HG02759 (cell line): ENCODE results near the gene DLG1.

Experiments
- ATAC-seq: cut with Tn5 transposase; IDR thresholded peaks from one replicate; pipeline ENCODE4 v1.9.1; 2021; ENCODE audit warnings: mild to moderate bottlenecking, moderate library complexity; ENCODE audit not compliant: unreplicated experiment

DLG1 gene

DNA sequence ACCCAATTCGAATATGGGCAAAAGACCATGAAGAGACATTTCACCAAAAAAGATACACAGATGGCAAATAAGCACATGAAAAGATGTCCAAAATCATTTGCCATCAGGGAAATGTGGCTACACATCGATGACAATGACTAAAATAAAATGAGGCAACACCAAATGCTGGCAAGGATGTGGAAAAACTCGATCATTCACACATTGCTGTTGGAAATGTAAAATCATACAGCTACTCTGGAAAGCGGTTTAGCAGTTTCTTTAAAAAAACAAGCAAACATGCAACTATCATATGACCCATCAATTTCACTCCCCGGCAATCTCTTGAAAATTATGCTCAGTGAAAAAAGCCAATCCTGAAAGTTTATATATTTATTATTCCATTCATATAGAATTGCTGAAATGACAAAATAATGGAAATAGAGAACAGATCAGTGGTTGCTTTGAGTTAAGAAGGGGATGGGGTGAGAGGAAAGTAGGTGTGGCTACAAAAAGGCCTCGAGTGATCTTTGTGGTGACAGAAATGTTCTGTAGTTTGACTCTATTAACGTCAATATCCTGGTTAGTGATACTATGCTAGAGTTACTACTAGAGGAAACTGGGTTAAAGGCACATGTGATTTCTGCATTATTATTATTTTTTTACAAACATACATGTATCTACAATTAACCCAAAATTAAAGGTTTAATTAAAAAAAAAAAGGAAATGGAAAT is 45.0 kb downstream of the DLG1 start:
- no peak for ATAC-seq

DNA sequence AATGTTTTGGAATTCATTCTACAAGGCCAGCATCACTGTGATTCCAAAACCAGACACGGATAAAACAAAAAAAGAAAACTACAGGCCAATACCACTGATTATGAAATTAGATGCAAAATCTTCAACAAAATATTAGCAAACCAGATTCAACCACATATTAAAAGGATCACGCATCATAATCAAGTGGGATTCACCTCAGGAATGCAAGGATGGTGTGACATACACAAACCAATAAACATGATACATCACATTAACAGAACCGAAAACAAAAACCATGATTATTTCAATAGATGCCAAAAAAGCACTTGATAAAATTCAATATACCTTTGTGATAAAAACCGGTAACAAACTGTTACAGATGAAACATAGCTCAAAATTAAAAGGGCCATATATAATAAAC is 48.9 kb downstream of the DLG1 start:
- ATAC-seq = no peak

DNA sequence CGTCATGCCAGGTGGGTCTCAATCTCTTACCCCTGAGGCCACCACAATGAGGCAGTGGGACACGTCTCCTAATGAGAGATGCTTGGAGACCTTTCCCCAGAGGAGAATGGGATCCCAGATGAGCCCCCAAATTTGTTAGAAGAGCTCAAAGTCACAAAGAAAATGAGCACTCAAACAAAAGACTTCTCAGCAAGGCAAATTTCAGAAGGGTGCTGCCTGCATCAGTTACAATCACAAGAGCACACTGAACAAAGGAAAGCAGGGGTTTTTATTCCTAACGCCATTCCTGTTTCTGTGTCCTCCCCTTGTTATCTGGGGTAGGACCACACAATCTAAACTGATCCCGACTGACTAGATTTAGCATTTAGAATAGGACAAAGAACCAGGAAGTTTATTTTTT is 50.1 kb downstream of the DLG1 start:
- no peak for ATAC-seq

DNA sequence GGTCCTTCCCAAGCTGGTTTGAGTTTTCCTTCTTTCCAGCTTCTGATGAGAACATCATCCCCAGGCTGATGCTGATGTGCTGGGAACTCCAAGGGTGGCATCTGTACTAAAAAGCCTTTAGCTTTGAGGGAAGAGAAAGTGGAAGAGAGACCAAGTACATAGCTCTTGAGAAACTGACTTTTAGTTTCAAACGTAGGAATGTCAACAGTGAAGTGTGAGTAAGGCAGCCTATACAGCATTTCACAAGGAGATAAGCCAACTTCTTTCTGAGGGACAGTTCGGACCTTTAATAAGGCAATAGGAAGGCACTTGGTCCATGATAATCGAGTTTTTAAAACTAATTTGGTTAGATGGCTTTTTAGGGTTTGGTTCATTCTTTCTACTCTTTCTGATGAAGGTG is 53.7 kb downstream of the DLG1 start:
- no peak for ATAC-seq

DNA sequence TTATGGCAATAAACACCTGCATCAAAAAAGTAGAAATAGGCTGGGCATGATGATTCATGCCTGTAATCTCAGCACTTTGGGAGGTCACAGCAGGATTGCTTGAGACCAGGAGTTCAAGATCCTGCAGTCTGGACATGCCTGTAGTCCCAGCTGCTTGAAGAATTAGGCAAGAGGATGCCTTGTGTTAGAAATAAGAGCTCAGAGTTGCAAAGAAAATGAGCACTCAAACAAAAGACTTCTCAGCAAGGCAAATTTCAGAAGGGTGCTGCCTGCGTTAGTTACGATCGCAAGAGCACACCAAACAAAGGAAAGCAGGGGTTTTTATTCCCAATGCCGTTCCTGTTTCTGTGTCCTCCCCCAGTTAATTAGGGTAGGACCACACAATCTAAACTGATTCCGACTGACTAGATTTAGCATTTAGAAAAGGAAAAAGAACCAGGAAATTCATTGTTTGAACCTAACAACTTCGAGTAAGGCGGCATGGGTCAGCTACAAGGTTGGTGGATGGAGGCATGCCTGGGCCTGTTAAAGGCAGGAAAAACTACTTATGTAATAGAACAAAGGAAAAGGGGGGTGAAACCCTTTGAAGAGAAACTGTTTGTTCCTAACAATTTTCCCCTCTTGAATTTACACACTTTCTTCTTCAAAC is 55.5 kb downstream of the DLG1 start:
- ATAC-seq = no peak

DNA sequence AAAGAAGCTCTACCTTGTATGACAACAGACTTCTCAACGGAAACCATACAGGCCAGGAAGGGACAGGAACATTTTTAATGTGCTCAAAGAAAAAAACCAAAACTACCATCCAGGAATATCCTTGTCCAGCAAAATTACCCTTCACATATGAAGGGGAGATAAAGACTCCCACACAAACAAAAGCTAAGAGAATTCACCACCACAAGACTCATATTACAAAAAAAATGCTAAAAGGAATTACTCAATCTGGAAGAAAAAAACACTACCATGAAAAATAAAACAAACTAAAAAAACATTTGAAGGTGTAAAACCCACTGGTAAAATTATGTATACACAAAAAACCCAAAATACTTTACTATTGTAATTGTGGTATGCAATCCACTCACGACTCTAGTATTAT is 57.2 kb downstream of the DLG1 start:
- ATAC-seq = no peak

DNA sequence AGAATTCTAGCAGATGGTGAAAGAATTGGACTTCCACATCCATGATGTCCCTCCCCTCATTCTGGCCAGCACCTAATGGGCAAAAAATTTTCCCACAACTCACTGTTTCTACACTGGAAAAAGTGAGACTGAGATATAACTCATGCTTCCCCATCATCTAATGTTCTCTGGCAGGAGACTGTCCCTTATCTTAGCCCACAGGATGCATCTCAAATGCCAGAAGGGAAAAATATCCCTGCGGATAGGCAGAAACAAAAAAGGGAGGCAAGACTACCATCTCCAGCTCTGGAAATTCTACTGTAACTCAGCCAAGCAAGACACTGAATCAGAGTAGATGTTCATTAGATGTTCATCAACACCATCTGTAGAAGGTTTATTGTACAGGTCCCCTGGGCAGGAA is 58.6 kb downstream of the DLG1 start:
- no peak for ATAC-seq

DNA sequence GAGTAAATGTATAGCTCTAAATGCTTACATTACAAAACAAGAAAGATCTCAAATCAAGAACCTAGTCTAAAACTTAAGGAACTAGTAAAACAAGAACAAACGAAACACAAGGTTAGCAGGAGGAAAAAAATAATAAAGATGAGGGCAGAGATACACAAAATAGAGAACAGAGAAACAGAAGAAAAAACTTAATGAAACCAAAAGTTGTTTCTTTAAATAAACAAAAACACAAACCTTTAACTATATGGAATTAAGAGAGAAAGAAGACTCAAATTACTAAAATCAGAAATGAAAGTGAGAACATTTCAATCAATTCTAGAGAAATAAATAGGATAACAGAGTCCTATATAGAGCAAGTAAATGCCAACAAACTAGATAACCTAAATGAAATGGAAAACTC is 59.6 kb downstream of the DLG1 start:
- ATAC-seq = no peak

DNA sequence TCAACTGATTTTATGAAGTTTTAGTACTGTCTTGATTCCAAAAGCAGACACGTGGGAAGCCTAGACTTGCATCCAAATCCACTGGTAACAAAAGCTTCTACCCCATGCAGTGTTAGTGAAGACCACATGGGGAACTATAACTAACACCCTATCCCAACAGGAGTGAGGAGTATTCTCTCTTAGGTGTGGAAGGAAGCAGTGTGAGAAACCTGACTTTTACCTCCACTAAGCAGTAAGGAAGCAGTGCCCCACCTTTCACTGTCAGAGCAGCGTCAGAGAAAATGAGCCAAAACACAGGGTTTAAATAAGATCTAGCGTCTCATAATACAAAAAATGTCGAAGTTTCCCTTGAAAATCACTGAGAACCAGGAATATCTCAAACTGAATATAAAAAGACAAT is 60.5 kb downstream of the DLG1 start:
- no peak for ATAC-seq

DNA sequence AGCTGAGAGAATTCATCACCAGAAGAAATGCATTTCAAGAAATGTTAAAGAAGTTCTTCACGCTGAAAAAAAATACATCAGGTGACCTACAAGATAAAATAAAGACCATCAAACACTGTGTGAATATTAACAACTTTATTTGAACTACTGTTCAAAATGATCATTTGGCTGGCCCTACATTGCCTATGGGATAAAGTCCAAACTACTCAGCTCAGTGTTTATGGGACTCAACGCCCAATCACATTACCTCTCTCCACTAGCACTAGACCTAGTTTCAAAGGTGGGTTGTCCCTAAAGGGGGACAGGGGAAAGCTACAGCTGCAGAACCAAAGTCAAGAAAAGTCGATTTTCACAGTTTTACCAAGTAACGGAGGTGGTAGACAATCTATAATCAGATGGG is 62.0 kb downstream of the DLG1 start:
- no peak for ATAC-seq

DNA sequence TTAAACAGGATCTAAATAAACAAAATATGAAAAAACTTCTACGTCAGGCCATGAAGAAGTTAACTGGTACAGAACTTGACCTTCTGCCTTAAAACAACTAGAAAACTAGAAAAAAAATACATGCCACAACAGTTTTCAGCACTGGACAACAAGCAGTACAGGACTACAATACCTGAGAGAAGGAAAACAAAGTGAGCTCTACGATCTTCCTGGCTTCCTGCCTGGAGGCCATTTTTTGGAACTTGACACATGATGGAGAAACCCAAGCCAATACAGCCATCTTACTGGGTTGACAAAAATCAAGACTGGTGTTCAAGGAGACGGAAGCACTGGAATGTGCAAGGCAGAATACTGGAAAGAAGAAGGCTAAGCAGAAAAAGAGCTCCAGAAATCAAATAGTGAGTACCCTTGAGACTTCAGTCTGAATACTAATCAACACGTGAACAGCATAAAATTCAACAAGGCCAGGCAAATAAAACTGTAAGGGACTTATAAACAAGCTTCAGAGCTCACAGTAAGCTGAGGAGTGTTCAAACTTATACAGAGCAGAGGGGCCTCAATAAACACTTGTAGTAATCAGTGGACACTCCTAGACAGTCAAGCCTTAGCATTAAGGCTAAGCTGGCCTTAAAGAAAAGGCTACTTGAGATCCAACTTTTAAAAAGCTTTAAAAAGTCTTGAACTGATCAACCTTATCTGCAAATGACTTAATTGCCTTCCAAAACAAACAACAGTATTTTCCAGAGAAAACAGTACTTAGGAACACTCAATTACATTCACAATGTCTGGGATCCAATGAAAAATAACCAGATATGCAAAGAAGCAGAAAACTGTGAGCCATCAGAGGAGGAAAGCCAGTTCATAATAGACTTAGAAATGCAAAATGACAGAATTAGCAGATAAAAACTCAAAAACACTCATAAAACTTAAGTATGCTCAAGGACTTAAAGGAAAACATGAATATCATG is 63.2 kb downstream of the DLG1 start:
- ATAC-seq = no peak

DNA sequence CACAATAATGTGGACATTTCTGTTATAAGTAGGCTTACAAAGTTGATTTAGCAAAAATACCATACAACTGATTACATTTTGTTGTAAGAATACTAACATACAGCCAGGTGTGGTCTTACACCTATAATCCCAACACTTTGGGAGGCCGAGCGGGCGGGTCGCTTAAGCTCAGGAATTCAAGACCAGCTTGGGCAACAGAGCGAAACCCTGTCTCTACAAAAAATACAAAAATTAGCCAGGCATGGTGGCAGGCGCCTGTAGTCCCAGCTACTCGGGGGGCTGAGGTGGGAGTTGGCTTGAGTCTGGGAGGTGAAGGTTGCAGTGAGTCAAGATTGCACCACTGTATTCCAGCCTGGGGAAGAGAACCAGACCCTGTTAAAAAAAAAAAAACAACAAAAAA is 67.1 kb downstream of the DLG1 start:
- ATAC-seq = no peak

DNA sequence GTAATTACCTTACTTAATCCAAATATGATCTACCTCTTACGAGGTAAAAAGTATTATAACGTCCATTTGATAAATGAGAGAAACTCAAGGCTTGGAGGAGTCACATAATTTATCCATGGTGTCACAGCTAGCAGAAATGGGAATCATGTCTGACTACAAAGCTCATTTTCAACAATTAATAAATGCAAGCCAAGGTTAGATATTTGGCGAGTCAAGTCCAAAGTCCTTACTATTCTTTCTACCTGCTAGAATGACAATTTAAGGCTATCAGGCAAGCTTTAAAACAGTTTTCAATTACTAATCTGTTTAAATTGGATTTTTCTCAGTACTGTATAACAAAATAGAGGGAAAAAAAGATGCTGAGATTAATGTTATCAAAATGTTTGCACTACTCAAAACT is 68.6 kb downstream of the DLG1 start:
- no peak for ATAC-seq

DNA sequence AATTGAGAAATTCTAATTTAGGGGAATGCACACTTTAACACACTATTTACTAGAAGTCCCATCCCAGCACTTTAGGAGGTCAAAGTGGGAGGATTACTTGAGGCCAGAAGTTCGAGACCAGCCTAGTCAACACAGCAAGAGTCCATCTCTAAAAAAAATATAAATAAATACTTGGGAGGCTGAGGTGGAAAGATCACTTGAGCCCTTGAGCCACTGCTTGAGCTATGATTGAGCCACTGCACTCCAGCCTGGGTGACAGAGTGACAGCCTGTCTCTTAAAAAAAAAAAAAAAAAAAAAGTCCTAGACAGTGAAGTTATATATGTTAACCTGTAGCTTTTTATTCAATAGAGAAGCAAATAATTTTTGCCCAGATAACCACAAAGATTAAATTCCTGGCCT is 69.2 kb downstream of the DLG1 start:
- ATAC-seq = no peak

DNA sequence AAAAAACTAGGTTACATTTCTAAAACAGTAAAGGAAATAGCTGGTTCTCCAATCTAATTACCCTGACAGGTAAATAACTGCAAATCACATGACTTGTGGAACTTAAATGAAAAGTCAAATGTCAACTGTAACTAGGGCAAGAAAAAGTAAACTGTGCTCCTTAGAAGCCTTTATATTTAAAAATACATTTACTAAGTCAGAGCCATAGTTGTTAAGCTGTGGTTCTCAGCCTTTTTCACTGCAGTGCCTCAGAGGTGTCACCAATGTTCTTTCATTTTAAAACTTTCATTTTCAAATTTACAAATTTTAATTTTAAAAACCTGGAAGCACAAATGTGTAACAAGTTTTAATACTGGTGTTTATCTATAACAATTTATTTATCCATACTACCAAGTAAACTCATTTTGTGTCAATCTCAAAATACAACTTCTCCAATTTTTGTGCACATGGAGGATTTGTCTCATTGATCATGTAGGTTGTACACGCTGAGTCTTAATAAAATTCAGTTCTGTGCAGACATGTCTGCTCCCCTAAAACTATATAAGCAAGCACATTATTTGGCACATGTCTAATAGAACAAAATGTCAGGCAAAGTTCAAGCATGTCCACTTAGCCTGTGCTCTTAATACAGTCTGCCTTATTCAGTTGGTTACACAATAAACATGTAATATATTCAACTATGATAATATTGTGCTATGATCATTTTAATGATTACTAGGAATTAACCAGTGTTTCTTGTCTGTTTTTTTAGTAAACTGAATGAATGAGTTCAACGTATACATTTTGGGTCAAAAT is 70.4 kb downstream of the DLG1 start:
- ATAC-seq = no peak

DNA sequence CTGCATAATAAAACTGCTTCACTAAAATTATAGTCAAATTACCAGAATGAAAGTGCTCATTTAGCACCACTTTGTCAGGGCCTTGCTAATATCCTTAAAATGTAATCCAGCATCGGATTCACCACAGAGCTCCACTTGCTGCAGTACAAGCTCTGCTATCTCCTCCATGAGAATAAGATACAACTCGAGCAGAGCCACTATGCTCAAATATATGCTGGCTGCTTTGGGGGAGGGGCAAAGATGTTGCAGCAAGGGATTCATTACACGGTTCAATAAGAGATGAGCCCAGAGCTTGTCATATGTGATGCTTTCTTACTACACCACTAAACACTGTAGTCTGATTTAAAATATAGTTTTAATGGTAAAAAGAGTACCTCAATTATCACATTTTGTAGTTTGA is 72.2 kb downstream of the DLG1 start:
- ATAC-seq = no peak

DNA sequence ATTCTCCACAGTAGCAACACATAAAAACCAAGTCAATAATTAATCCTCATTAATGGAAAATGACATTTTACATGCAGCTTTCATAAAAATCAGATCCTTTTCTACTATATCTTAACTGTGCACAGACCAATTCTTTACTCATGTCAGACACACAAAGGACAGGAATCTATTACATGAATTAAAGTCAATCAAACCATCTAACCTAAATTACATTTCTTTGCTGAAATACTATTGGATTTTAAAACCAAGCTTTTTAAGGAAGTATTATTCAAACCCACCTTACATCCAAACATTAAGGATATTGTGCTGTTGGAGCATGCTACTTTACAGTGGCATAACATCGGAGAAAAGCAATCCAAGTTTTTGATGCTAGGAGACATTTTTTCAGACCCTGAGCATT is 72.8 kb downstream of the DLG1 start:
- no peak for ATAC-seq

DNA sequence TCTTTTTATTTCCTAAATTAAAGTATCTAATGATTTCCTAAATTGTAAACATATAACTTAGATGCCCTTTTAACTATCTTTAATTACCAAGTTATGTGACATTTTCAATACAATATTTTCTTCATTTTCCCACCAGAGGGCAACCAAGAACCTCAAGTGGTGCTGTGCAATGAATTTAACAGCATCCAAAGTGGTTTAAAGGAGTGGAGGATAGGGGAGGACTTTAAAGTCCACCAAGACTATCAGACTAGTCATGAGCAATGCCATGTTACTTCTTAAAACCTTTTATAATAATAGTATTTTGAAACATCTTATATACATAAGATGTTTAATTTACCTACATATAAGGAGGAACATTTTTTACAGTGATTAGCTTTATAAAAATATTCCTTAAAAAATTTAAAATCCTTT is 74.4 kb downstream of the DLG1 start:
- ATAC-seq = no peak

DNA sequence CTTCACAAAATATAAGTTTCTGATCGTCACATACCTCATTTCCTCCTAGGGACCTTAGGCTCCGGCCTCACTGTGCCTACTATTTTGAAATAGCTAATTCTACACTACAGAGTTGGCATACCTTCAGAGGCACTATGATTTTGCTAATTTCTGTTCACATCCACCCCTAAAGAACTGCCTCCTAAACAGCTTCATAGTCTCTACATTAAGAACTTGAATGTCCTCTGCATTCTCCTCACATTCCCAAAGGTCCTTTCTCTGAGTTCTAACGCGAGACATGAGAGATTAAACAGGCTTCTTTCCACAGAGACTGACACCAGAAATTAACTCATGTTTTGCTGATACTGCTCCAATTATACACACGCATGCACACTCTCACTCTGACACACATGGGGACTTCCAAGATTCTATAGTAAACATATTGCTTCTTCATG is 75.5 kb downstream of the DLG1 start:
- no peak for ATAC-seq

DNA sequence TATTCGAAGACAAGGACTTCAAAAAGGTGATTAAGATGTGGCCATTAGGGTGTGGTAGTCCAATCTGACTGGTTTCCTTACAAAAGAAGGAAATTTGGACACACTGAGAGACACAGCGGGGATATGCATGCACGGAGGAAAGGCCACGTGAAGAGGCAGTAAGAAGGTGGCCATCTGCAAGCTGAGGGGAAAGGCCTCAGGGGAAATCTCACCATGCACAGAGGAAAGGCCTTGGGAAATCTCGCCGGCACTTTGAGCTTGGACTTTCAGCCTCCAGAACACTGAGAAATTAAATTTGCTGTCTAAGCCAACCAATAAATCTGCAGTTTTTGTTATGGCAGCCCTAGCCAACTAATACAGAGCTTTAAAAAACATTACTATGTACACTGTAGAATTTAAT is 78.8 kb downstream of the DLG1 start:
- ATAC-seq = no peak

DNA sequence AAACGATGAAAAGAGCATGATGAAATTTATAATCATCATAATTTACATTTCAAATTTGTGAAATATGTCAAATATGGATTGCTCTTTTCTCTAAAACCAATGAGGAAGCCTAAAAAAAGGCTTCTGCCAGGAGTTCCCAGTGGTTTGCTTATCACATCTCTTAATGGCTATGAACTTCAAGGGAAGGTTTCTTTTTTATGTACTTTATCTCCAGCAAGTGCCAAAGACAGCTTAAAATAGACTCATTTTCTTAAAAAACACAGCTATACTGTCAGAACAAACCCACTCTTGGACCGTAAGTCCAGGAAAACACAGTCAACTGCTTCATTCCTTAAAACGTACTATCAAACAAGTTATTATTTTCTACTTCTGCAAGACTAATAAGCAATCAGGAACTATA is 80.2 kb downstream of the DLG1 start:
- no peak for ATAC-seq
